SK-N-SH treated with all-trans-retinoic acid at 6 μM for 48 hours (cell line): Measurements from ENCODE around the gene MCRIP2.

ENCODE experiments used
- ATAC-seq: fragments of 200-7000 bp; cut with Tn5 transposase; 3 replicates; pipeline ENCODE4 v1.9.1; 2020; ENCODE audit warnings: mild to moderate bottlenecking, moderate library complexity
- ARNTL ChIP-seq: fragments of 450-650 bp; formaldehyde crosslinking; IDR thresholded peaks from 2 replicates; pipeline ENCODE4 v1.5.0; 2020; ENCODE audit warnings: low read depth, mild to moderate bottlenecking, moderate library complexity, borderline replicate concordance
- BACH2 ChIP-seq: fragments of 250-450 bp; sonication (Bioruptor Pico); IDR thresholded peaks from 2 replicates; pipeline ENCODE4 v1.9.0; 2021; ENCODE audit warnings: mild to moderate bottlenecking, borderline replicate concordance
- CREB5 ChIP-seq: fragments of 250-450 bp; sonication (Bioruptor Pico); IDR thresholded peaks from 2 replicates; pipeline ENCODE4 v1.5.1; 2020; ENCODE audit warnings: low read depth, mild to moderate bottlenecking, moderate library complexity
- CSDC2 ChIP-seq: fragments of 250-450 bp; sonication (Bioruptor Pico); IDR thresholded peaks from 2 replicates; pipeline ENCODE4 v1.5.0; 2020; ENCODE audit warnings: mild to moderate bottlenecking, moderate library complexity
- CSRNP3 ChIP-seq: fragments of 250-450 bp; sonication (Bioruptor Pico); IDR thresholded peaks from 2 replicates; pipeline ENCODE4 v1.5.1; 2021; ENCODE audit warnings: mild to moderate bottlenecking, moderate library complexity
- ESRRG ChIP-seq: fragments of 250-450 bp; sonication (Bioruptor Pico); IDR thresholded peaks from 2 replicates; pipeline ENCODE4 v1.6.1; 2021; ENCODE audit warnings: mild to moderate bottlenecking
- GLIS3 ChIP-seq: fragments of 250-450 bp; sonication (Bioruptor Pico); IDR thresholded peaks from 2 replicates; pipeline ENCODE4 v1.5.0; 2020; ENCODE audit warnings: mild to moderate bottlenecking, moderate library complexity
- ISL1 ChIP-seq: fragments of 250-450 bp; sonication (Bioruptor Pico); IDR thresholded peaks from 2 replicates; pipeline ENCODE4 v2.1.2; 2022; ENCODE audit warnings: mild to moderate bottlenecking, moderate library complexity
- OSR1 ChIP-seq: fragments of 250-450 bp; sonication (Bioruptor Pico); IDR thresholded peaks from 2 replicates; pipeline ENCODE4 v1.8.0; 2022; ENCODE audit warnings: moderate library complexity, mild to moderate bottlenecking, inconsistent platforms
- PATZ1 ChIP-seq: fragments of 250-450 bp; sonication (Bioruptor Pico); IDR thresholded peaks from 2 replicates; pipeline ENCODE4 v1.8.0; 2020; ENCODE audit warnings: mild to moderate bottlenecking, moderate library complexity, borderline replicate concordance
- POU6F1 ChIP-seq: fragments of 250-450 bp; sonication (Bioruptor Pico); IDR thresholded peaks from 2 replicates; pipeline ENCODE4 v1.8.0; 2021; ENCODE audit warnings: low read depth, mild to moderate bottlenecking, moderate library complexity, borderline replicate concordance
- PPARA ChIP-seq: fragments of 250-450 bp; sonication (Bioruptor Pico); IDR thresholded peaks from 2 replicates; pipeline ENCODE4 v1.5.0; 2020; ENCODE audit warnings: mild to moderate bottlenecking, borderline replicate concordance
- RARB ChIP-seq: fragments of 250-450 bp; sonication (Bioruptor Pico); IDR thresholded peaks from 2 replicates; pipeline ENCODE4 v1.8.0; 2021; ENCODE audit warnings: mild to moderate bottlenecking, moderate library complexity
- TCF4 ChIP-seq: fragments of 250-450 bp; sonication (Bioruptor Pico); IDR thresholded peaks from 2 replicates; pipeline ENCODE4 v1.8.0; 2021; ENCODE audit warnings: mild to moderate bottlenecking, moderate library complexity, borderline replicate concordance
- TOX ChIP-seq: fragments of 250-450 bp; sonication (Bioruptor Pico); IDR thresholded peaks from 2 replicates; pipeline ENCODE4 v1.8.0; 2021; ENCODE audit warnings: mild to moderate bottlenecking, moderate library complexity, borderline replicate concordance
- TSHZ2 ChIP-seq: fragments of 250-450 bp; sonication (Bioruptor Pico); IDR thresholded peaks from 2 replicates; pipeline ENCODE4 v1.5.0; 2020; ENCODE audit warnings: mild to moderate bottlenecking, moderate library complexity
- ZC3H10 ChIP-seq: fragments of 250-450 bp; sonication (Bioruptor Pico); IDR thresholded peaks from 2 replicates; pipeline ENCODE4 v1.5.1; 2021; ENCODE audit warnings: mild to moderate bottlenecking, moderate library complexity
- ZFP3 ChIP-seq: fragments of 250-450 bp; sonication (Bioruptor Pico); IDR thresholded peaks from 2 replicates; pipeline ENCODE4 v1.5.0; 2020; ENCODE audit warnings: mild to moderate bottlenecking, moderate library complexity
- ZFP30 ChIP-seq: fragments of 450-650 bp; formaldehyde crosslinking; IDR thresholded peaks from 2 replicates; pipeline ENCODE4 v1.5.0; 2022; ENCODE audit warnings: mild to moderate bottlenecking, moderate library complexity
- ZNF565 ChIP-seq: fragments of 450-650 bp; formaldehyde crosslinking; conservative IDR thresholded peaks from 2 replicates; pipeline ENCODE4 v1.5.0; 2020; ENCODE audit warnings: low read depth, mild to moderate bottlenecking, moderate library complexity
- ZNF70 ChIP-seq: fragments of 450-650 bp; formaldehyde crosslinking; IDR thresholded peaks from 2 replicates; pipeline ENCODE4 v1.5.0; 2020; ENCODE audit warnings: mild to moderate bottlenecking, moderate library complexity
- ZNF8 ChIP-seq: fragments of 450-650 bp; formaldehyde crosslinking; IDR thresholded peaks from 2 replicates; pipeline ENCODE4 v1.5.0; 2020; ENCODE audit warnings: mild to moderate bottlenecking, moderate library complexity

MCRIP2 gene

GRCh38 chr16:662095-662494 lies 20.5 kb downstream of the MCRIP2 start:
- no peak for TF ChIP-seq TCF4 (CRISPR knock-in tag)
- TF ChIP-seq ZNF8, result no peak
- no peak for TF ChIP-seq RARB
- TF ChIP-seq ZC3H10, result no peak
- no peak for TF ChIP-seq CREB5 (CRISPR knock-in tag)
- TF ChIP-seq, all 23 proteins: peak for 0
- ATAC-seq, result no peak

- no peak for TF ChIP-seq TOX (CRISPR knock-in tag)
- no peak for TF ChIP-seq PATZ1 (CRISPR knock-in tag)
- no peak for TF ChIP-seq ISL1
- TF ChIP-seq ZFP3 (CRISPR knock-in tag), result no peak
- no peak for TF ChIP-seq GLIS3 (CRISPR knock-in tag)
- TF ChIP-seq POU6F1 (CRISPR knock-in tag), result no peak
- no peak for TF ChIP-seq ZNF70
- TF ChIP-seq TCF4 (CRISPR knock-in tag), result no peak
- no peak for TF ChIP-seq PPARA (CRISPR knock-in tag)
- no peak for TF ChIP-seq CSRNP3 (CRISPR knock-in tag)
- no peak for TF ChIP-seq BACH2 (CRISPR knock-in tag)
- no peak for TF ChIP-seq TSHZ2 (CRISPR knock-in tag)
- TF ChIP-seq ZFP30 (CRISPR knock-in tag), result no peak
- no peak for TF ChIP-seq ESRRG (CRISPR knock-in tag)
- TF ChIP-seq CSDC2, result no peak
- TF ChIP-seq ARNTL (CRISPR knock-in tag), result no peak
- TF ChIP-seq ZNF8, result no peak
- TF ChIP-seq ZNF565 (CRISPR knock-in tag), result no peak
- TF ChIP-seq CREB5 (CRISPR knock-in tag), result no peak
- TF ChIP-seq OSR1 (CRISPR knock-in tag), result no peak
- ATAC-seq, result no peak
Measured at GRCh38 chr16:662597-662996, 21.0 kb downstream of the MCRIP2 start.

GRCh38 chr16:666572-666971 lies 24.9 kb downstream of the MCRIP2 start:
- ATAC-seq, result no peak
- TF ChIP-seq POU6F1 (CRISPR knock-in tag), result no peak
- TF ChIP-seq ISL1, result no peak
- no peak for TF ChIP-seq CSRNP3 (CRISPR knock-in tag)
- TF ChIP-seq CREB5 (CRISPR knock-in tag), result no peak
